Measurements from ENCODE around the gene CPNE9. TPM values are rescaled to one million over a fixed set of nuclear protein-coding genes. Genes with fewer than 3 reads are reported as not detected.
A peak's percentile ranks its signal among the peaks of the same experiment; 100 is the strongest.

CPNE9 gene
- total RNA-seq, 1 donor from 2014 or later, result 0.20 TPM

DNA sequence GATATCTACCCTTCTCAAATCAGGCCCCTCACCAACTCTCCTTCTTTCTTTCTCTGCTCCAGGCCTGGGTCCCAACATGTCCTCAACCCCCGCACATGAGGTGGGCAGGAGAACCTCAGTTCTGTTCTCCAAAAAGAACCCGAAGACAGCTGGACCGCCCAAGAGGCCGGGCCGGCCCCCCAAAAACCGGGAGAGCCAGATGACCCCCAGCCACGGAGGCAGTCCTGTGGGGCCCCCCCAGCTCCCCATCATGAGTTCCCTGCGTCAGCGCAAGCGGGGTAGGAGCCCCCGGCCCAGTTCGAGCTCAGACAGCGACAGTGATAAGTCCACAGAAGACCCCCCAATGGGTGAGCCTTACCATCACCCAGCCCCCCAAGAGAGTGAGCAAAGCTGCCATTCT is 40.5 kb downstream of the CPNE9 start:
- Histone ChIP-seq H3K9me3 (ENCODE audit: insufficient read depth, low read depth, low read length) (no peaks in the 10 kb centered on the region), H3K9ac (ENCODE audit: low read length) (no peak overlapping the region), H3K79me2 (ENCODE audit: insufficient read depth, low read length) (peaks cover 13% of the 10 kb centered on the region), H3K36me3 (ENCODE audit: insufficient read depth, low read length) (peaks cover 72% of the 10 kb centered on the region), H3K27ac (ENCODE audit: low read depth, low read length) (no peak overlapping the region), H4K20me1 (ENCODE audit: insufficient read depth, low read length) (peaks cover 39% of the 10 kb centered on the region), H3K4me3 (ENCODE audit: insufficient read depth, low read depth, low read length) (no peak overlapping the region), H3K4me2 (ENCODE audit: low read length) (no peak overlapping the region), H2AFZ (ENCODE audit: low read depth, low read length) (no peak overlapping the region), H3K27me3 (ENCODE audit: insufficient read depth, low read length) (no peaks in the 10 kb centered on the region), H3K4me1 (ENCODE audit: insufficient read depth, low read length) (peaks cover 19% of the 10 kb centered on the region)
- Mint-ChIP-seq H3K36me3 (ENCODE audit: low read depth, unreplicated experiment) (peaks cover 28% of the 10 kb centered on the region), H3K27me3 (ENCODE audit: low read depth, unreplicated experiment) (no peaks in the 10 kb centered on the region), H3K4me1 (ENCODE audit: low read depth, unreplicated experiment) (peaks cover 21% of the 10 kb centered on the region), H3K27ac (ENCODE audit: unreplicated experiment) (no peak overlapping the region), H3K4me3 (ENCODE audit: unreplicated experiment) (no peak overlapping the region), H3K9me3 (ENCODE audit: unreplicated experiment) (no peaks in the 10 kb centered on the region)
- DNase-seq (ENCODE audit: low read depth) (no peak), FAIRE-seq (no peak)
- no peak for TF ChIP-seq EZH2 (IDR thresholded peaks at IDR 0.05; ENCODE audit: insufficient read depth, low read length)
- TF ChIP-seq, protein P1, sequence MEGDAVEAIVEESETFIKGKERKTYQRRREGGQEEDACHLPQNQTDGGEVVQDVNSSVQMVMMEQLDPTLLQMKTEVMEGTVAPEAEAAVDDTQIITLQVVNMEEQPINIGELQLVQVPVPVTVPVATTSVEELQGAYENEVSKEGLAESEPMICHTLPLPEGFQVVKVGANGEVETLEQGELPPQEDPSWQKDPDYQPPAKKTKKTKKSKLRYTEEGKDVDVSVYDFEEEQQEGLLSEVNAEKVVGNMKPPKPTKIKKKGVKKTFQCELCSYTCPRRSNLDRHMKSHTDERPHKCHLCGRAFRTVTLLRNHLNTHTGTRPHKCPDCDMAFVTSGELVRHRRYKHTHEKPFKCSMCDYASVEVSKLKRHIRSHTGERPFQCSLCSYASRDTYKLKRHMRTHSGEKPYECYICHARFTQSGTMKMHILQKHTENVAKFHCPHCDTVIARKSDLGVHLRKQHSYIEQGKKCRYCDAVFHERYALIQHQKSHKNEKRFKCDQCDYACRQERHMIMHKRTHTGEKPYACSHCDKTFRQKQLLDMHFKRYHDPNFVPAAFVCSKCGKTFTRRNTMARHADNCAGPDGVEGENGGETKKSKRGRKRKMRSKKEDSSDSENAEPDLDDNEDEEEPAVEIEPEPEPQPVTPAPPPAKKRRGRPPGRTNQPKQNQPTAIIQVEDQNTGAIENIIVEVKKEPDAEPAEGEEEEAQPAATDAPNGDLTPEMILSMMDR (IDR thresholded peaks at IDR 0.05; ENCODE audit: insufficient read depth, low read depth, low read length), result no peak

- DNase-seq (ENCODE audit: low read depth) (no peak), FAIRE-seq (no peak)
- H3K27ac ChIP-seq (ENCODE audit: low read depth, low read length), result no peak overlapping the region
- no peaks in the 10 kb centered on the region for H3K9me3 ChIP-seq (ENCODE audit: insufficient read depth, low read depth, low read length)
- H3K27me3 ChIP-seq (ENCODE audit: insufficient read depth, low read length), result no peaks in the 10 kb centered on the region
- H3K79me2 ChIP-seq (ENCODE audit: insufficient read depth, low read length), result peaks cover 6% of the 10 kb centered on the region
- no peak overlapping the region for H3K4me3 ChIP-seq (ENCODE audit: insufficient read depth, low read depth, low read length)
- TF ChIP-seq, protein P1 (IDR thresholded peaks at IDR 0.05; ENCODE audit: insufficient read depth, low read depth, low read length), result no peak
- TF ChIP-seq EZH2 (IDR thresholded peaks at IDR 0.05; ENCODE audit: insufficient read depth, low read length), result no peak
- Mint-ChIP-seq H3K27me3 (ENCODE audit: low read depth, unreplicated experiment) (no peaks in the 10 kb centered on the region), H3K4me3 (ENCODE audit: unreplicated experiment) (no peak overlapping the region), H3K9me3 (ENCODE audit: unreplicated experiment) (no peaks in the 10 kb centered on the region), H3K4me1 (ENCODE audit: low read depth, unreplicated experiment) (peaks cover 24% of the 10 kb centered on the region), H3K27ac (ENCODE audit: unreplicated experiment) (no peak overlapping the region), H3K36me3 (ENCODE audit: low read depth, unreplicated experiment) (peaks cover 31% of the 10 kb centered on the region)
- peaks cover 27% of the 10 kb centered on the region for H3K4me1 ChIP-seq (ENCODE audit: insufficient read depth, low read length)
- peaks cover 61% of the 10 kb centered on the region for H3K36me3 ChIP-seq (ENCODE audit: insufficient read depth, low read length)
- H3K4me2 ChIP-seq (ENCODE audit: low read length), result no peak overlapping the region
- no peak overlapping the region for H2AFZ ChIP-seq (ENCODE audit: low read depth, low read length)
- H4K20me1 ChIP-seq (ENCODE audit: insufficient read depth, low read length), result peaks cover 25% of the 10 kb centered on the region
- H3K9ac ChIP-seq (ENCODE audit: low read length), result no peak overlapping the region
Measured at GRCh38 chr3:9745521-9745920, 41.9 kb downstream of the CPNE9 start.

DNA sequence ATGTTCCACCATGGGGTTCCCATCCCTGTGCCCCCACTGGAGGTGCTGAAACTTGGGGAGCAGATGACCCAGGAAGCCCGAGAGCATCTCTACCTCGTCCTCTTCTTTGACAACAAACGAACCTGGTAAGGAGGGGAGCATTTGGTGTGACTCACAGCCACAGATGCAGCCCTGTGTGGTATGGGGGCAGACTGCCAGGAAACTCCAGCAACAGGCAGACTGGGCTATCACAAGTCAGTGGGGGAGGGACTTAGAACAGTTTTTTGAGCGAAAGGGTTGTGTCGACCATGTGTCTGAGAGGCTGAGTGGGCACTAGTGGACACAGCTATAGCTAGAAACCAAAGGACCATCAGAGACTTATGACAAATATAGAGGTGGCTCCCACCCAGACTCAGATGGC is 42.7 kb downstream of the CPNE9 start:
- peaks cover 54% of the 10 kb centered on the region for H3K36me3 ChIP-seq (ENCODE audit: insufficient read depth, low read length)
- H3K9me3 Mint-ChIP-seq (ENCODE audit: unreplicated experiment), result no peaks in the 10 kb centered on the region
- FAIRE-seq (no peak), DNase-seq (ENCODE audit: low read depth) (peak; percentile 88)
- peaks cover 18% of the 10 kb centered on the region for H4K20me1 ChIP-seq (ENCODE audit: insufficient read depth, low read length)
- TF ChIP-seq EZH2 (IDR thresholded peaks at IDR 0.05; ENCODE audit: insufficient read depth, low read length), result no peak
- TF ChIP-seq, protein P1 (IDR thresholded peaks at IDR 0.05; ENCODE audit: insufficient read depth, low read depth, low read length), result no peak
- H3K4me3 Mint-ChIP-seq (ENCODE audit: unreplicated experiment), result peak overlapping the region; percentile 43
- H3K27ac Mint-ChIP-seq (ENCODE audit: unreplicated experiment), result no peak overlapping the region
- peaks cover 12% of the 10 kb centered on the region for H3K79me2 ChIP-seq (ENCODE audit: insufficient read depth, low read length)
- H3K4me2 ChIP-seq (ENCODE audit: low read length), result peak overlapping the region; percentile 38
- peaks cover 33% of the 10 kb centered on the region for H3K4me1 ChIP-seq (ENCODE audit: insufficient read depth, low read length)
- H3K4me1 Mint-ChIP-seq (ENCODE audit: low read depth, unreplicated experiment), result peaks cover 27% of the 10 kb centered on the region
- no peak overlapping the region for H2AFZ ChIP-seq (ENCODE audit: low read depth, low read length)
- no peak overlapping the region for H3K4me3 ChIP-seq (ENCODE audit: insufficient read depth, low read depth, low read length)
- H3K27me3 ChIP-seq (ENCODE audit: insufficient read depth, low read length), result no peaks in the 10 kb centered on the region
- no peaks in the 10 kb centered on the region for H3K27me3 Mint-ChIP-seq (ENCODE audit: low read depth, unreplicated experiment)
- peak overlapping the region; percentile 16 for H3K27ac ChIP-seq (ENCODE audit: low read depth, low read length)
- H3K9ac ChIP-seq (ENCODE audit: low read length), result no peak overlapping the region
- peaks cover 31% of the 10 kb centered on the region for H3K36me3 Mint-ChIP-seq (ENCODE audit: low read depth, unreplicated experiment)
- H3K9me3 ChIP-seq (ENCODE audit: insufficient read depth, low read depth, low read length), result no peaks in the 10 kb centered on the region
